Left cardiac atrium (tissue), 4 donors: ENCODE data around the gene TMEM151B. TPM values are rescaled to one million over a fixed set of nuclear protein-coding genes. Genes with fewer than 3 reads are reported as not detected.

ENCODE experiments used
- ATAC-seq, 2 donors: fragments of 200-7000 bp; cut with Tn5 transposase; one replicate each; pipeline ENCODE4 v1.9.1; 2020; ENCODE audit warnings: mild to moderate bottlenecking in 2 of 2, moderate library complexity in 2 of 2
- DNase-seq: peaks from one replicate; pipeline ENCODE4 v3.0.0-alpha.2; 2020
- intact Hi-C, 2 donors: fragments of 100-400 bp; cut with DNase I; formaldehyde crosslinking; loops; one replicate each; pipeline versions ENCODE4 v1.14.1 to v1.15.1; 2022 to 2023
- total RNA-seq, 2 donors: library from RNA; stranded (reverse); fragmentation: NEBNext Ultra II Directional; extraction: Animal tissue kit (Norgen Biotek cat#: 25700); gene quantifications; one replicate each; pipeline ENCODE4 v1.2.1, GENCODE V29; 2021
- donor health status: DM: no; HTN: yes; CAD: no.
- donor health status: DM: no; HTN: yes; CAD: no; lungs with severe emphysema.
- donor health status: DM: yes; HTN: yes; CAD: no.
- donor health status: Dilated cardiomyopathy.

The TMEM151B gene
- total RNA-seq, 2 donors from 2014 or later: 0.05 TPM; not detected in 1

- intact Hi-C loops: no loop called here
- DNase-seq (no peak), ATAC-seq (no peak)
Measured at GRCh38 chr6:44271406-44271723, 1.1 kb downstream of the TMEM151B start.

- intact Hi-C loops: no loop called here
- DNase-seq (peak; percentile 5), ATAC-seq (no peak)
Measured at GRCh38 chr6:44271914-44272313, 1.7 kb downstream of the TMEM151B start.

- intact Hi-C loops: no loop called here
Measured at GRCh38 chr6:44272529-44272928, 2.3 kb downstream of the TMEM151B start.

GRCh38 chr6:44272999-44273566 lies 2.8 kb downstream of the TMEM151B start:
- intact Hi-C loops: no loop called here
- ATAC-seq: no peak
- peak; percentile 16 for DNase-seq

More at GRCh38 chr6:44272529-44272928, 2.3 kb downstream of the TMEM151B start:
- no peak for DNase-seq
- no peak for ATAC-seq

- no peak for DNase-seq
- intact Hi-C loops: no loop called here
- no peak for ATAC-seq
Measured at GRCh38 chr6:44273617-44274016, 3.4 kb downstream of the TMEM151B start.

GRCh38 chr6:44275271-44275748 lies 5.1 kb downstream of the TMEM151B start:
- ATAC-seq (no peak), DNase-seq (no peak)
- intact Hi-C loops: loop anchor here in 1 of 2 donors (5.0 kb wide), 1 partner anchor 57 kb away; no protein-coding TSS in a partner anchor

GRCh38 chr6:44275749-44276648 lies 5.7 kb downstream of the TMEM151B start:
- peak; percentile 54 to 73 for ATAC-seq
- DNase-seq: no peak
- intact Hi-C loops: loop anchor here in 1 of 2 donors (5.0 kb wide), 1 partner anchor 56 kb away; no protein-coding TSS in a partner anchor

GRCh38 chr6:44276667-44277640 lies 6.7 kb downstream of the TMEM151B start:
- intact Hi-C loops: loop anchor here in 1 of 2 donors (5.0 kb wide), 1 partner anchor 55 kb away; no protein-coding TSS in a partner anchor
- ATAC-seq: no peak
- DNase-seq: no peak

GRCh38 chr6:44277763-44278162 lies 7.5 kb downstream of the TMEM151B start:
- ATAC-seq: no peak
- intact Hi-C loops: loop anchor here in 1 of 2 donors (5.0 kb wide), 1 partner anchor 55 kb away; no protein-coding TSS in a partner anchor
- DNase-seq: no peak

GRCh38 chr6:44278315-44278714 lies 8.1 kb downstream of the TMEM151B start:
- DNase-seq: no peak
- intact Hi-C loops: loop anchor here in 1 of 2 donors (5.0 kb wide), 1 partner anchor 54 kb away; no protein-coding TSS in a partner anchor
- ATAC-seq: no peak

GRCh38 chr6:44278774-44279697 lies 8.8 kb downstream of the TMEM151B start:
- intact Hi-C loops: loop anchor here in 1 of 2 donors (5.0 kb wide), 1 partner anchor 53 kb away; no protein-coding TSS in a partner anchor
- DNase-seq (no peak), ATAC-seq (no peak)

- ATAC-seq (no peak), DNase-seq (no peak)
- intact Hi-C loops: no loop called here
Measured at GRCh38 chr6:44284121-44284520, 13.9 kb downstream of the TMEM151B start.

- intact Hi-C loops: no loop called here
- ATAC-seq (no peak), DNase-seq (no peak)
Measured at GRCh38 chr6:44284867-44285266, 14.6 kb downstream of the TMEM151B start.

- no peak for ATAC-seq
- no peak for DNase-seq
- intact Hi-C loops: no loop called here
Measured at GRCh38 chr6:44285552-44286284, 15.5 kb downstream of the TMEM151B start.

- ATAC-seq (no peak), DNase-seq (no peak)
- intact Hi-C loops: no loop called here
Measured at GRCh38 chr6:44286285-44286565, 16.0 kb downstream of the TMEM151B start.

GRCh38 chr6:44286747-44287146 lies 16.5 kb downstream of the TMEM151B start:
- intact Hi-C loops: no loop called here
- no peak for ATAC-seq
- DNase-seq: no peak

- intact Hi-C loops: no loop called here
- DNase-seq: no peak
- ATAC-seq: no peak
Measured at GRCh38 chr6:44289726-44290260, 19.5 kb downstream of the TMEM151B start.
